Bone marrow (tissue), 2 donors: ENCODE data around the gene ANKRA2.
"Not testable (repeated sequence)": the region's sequence is repeated elsewhere in the genome, so short reads cannot be mapped to it uniquely, and the experiment has no call there.

Source experiments
- DNase-seq, 2 donors: peaks; one replicate each; lab custom pipeline; 2025; lab: John Stamatoyannopoulos, UW

The ANKRA2 gene

GRCh38 chr5:73550016-73550415, 15.4 kb downstream of the ANKRA2 start:
- no peak for DNase-seq

GRCh38 chr5:73545403-73545779, 20.0 kb downstream of the ANKRA2 start:
- DNase-seq: no peak

DNA sequence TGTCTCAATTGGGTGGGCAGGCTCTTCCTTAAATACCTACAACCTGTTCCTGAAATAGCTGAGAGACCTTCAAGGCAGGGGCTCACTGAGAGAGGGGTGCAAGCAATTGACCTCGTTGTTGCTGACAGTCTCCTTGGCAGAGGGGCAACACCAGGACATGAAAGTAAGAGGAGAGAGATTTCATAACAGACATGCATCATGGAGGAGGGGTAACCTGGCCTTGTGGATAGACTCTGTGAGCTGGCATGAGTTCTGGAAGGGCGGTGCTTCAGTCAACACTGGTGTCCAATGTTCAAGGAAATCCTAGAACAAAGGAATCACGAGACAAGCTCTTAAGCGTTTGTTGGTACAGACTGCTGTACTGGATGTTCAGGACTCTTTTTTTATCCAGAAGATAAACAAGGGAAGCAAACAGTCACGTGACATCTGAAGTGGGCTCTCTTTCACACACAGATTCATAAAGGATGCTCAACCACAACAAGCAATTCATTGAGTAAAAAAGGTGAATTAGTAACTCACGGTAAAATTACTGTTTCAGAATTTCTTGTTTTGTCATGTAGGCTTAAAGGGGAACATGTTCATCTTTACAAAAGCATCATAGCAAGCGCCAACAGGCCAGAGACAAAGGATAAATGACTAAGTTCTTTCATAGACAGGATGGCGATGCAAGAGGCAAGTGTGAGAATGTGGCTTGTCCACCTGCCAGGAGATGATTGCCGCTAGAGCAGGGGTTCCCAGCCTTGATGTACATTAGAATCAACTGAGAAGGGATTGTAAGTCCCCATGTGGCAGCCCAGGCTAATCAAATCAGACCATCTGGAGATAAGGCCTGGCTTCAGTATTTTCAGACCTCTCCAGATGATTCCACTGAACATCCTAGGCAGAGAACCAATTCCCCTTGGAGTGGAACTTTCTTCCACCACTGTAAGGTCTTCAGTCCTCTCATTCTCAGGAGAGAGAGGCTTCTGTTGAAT, 20.7 kb downstream of the ANKRA2 start:
- no peak for DNase-seq

GRCh38 chr5:73542020-73542419, 23.4 kb downstream of the ANKRA2 start:
- DNase-seq: no peak

GRCh38 chr5:73540192-73540591, 25.2 kb downstream of the ANKRA2 start:
- no peak for DNase-seq

DNA sequence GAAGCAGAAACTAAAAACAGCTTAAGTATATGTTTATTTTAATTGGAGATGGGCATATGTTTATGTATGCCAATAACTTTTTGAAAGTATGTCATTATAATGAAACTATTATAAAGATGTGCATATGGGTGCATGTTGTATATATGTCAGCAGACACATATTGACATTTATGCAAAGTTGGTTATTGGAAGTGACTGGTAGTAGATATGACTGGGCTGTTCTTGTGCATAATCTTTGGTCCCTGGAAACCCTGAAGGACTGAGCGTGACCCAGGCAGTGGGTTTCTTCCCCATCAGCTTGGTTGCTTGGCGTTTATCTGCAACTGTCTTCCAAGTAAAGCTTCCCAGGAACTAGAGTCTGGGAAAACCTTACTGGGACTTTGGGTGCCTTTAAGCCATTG, 25.7 kb downstream of the ANKRA2 start:
- no peak for DNase-seq

DNA sequence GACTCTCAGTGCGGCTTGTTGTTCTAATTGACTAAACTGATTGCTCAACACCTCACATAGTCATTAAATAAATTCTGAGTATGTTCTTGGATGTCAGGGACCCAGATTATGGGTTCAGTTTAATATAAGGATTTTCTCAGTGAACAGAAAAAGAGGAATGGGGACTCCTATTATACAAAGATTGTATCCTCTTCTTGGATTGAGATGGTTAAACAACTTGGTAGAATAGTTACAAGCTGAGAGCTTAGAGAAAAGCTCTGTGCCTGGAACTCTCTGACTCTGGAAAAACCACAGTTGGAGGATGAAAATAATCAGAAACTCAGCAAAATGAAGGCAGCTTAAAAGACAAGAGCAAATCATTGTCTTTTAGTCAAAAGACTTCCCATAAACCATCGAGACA, 30.5 kb downstream of the ANKRA2 start:
- DNase-seq: no peak

GRCh38 chr5:73534011-73534644, 31.3 kb downstream of the ANKRA2 start:
- no peak for DNase-seq

DNA sequence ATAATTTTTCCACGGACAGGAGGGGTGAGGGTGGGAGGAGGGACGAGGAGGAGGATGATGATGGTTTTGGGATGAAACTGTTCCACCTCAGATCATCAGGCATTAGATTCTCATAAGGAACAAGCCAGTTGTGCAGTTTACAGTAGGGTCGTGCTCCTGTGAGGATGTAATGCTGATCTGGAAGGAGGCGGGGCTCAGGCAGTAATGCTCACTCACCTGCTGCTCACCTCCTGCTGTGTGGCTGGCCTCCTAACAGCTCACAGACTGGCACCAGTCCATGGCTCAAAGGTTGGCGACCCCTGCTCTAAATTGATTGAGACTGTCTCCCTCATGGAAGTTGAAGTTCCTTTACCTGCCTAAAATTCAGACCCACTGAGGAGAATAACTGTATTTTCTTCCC, 33.2 kb downstream of the ANKRA2 start:
- no peak for DNase-seq

- no peak for DNase-seq
These were observed 34.1 kb downstream of the ANKRA2 start for GRCh38 chr5:73531356-73531755.

GRCh38 chr5:73529081-73529480, 36.4 kb downstream of the ANKRA2 start:
- no peak for DNase-seq

DNA sequence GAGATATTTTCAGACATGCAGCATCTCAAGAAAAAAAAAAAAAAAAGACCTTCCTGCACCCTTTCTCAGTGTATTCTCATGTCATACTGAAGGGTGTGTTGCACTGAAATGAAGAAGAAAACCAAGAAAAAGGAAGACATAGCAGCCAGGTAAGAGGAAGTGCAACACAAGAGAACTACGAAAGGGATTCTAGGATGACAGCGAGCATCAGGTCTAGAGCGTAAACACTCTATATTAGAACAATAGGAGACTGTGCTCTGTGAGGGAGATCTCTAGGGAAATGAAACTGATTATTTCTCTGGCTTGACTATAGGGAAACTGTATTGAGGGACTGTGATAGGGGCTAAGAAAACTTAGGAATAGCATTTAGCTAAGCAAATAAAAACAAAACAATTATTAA, 37.2 kb downstream of the ANKRA2 start:
- no peak for DNase-seq

GRCh38 chr5:73525606-73526203, 39.7 kb downstream of the ANKRA2 start:
- no peak for DNase-seq

- no peak for DNase-seq
These were observed 41.6 kb downstream of the ANKRA2 start for GRCh38 chr5:73523861-73524260.

DNA sequence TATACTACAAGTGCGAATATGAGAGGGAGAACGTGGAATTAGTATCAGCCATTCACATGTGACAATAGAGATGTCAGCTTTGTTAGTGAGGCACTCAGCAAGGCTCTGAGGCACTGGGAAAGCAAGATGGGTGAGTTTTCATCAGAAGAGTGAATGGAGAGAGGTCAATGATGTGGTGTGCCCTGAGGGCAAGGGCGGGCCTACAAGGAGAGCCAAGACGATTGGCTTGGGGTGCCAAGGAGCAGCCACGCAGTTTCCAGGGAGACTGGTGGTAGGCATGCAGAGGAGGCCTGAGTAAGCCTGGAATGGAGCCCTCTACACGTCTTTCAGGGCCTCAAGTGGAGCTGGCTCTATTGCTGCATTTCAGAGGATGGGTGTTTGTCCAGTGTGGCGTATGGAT, 42.5 kb downstream of the ANKRA2 start:
- no peak for DNase-seq

- peak; percentile 8 to 70 for DNase-seq
These were observed 45.7 kb downstream of the ANKRA2 start for GRCh38 chr5:73519531-73520283.

DNA sequence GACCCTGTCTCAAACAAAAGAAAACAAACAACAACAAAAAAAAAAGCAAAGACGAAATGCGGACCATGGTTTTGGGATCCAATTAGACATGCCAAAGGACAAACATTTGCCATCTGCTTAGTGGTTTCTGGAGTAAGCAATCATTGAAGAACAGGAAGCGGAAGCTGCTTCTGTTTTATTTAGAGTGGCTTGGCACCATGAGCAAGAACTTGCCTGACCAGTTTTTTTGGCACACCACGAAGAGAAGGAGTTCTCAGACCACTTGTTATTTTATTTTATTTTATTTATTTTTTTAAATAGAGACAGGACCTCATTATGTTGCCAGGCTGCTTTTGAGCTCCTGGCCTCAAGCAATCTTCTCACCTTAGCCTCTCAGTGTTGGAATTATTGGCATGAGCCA, 50.2 kb downstream of the ANKRA2 start:
- DNase-seq: no peak

DNA sequence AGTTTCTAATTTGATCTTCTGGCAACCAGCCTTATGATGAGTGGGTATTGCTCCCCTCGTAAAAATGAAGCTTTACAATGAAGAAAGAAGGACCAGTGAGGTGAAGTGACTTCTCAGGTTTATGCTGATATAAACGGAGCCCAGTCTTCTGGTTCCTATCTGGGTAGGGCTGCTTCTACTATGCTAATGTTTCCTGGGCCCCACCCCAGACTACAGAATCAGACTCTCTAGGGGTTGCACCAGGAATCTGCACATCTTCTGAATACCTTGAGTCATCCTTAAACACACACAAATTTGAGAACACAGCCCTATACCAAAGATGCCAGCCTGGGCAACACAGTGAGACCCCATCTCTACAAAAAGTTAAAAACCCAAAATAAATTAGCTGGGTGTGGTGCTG, 51.0 kb downstream of the ANKRA2 start:
- no peak for DNase-seq

- DNase-seq: no peak
These were observed 51.4 kb downstream of the ANKRA2 start for GRCh38 chr5:73513996-73514395.

GRCh38 chr5:73508521-73508920, 56.9 kb downstream of the ANKRA2 start:
- not testable (repeated sequence) for DNase-seq

DNA sequence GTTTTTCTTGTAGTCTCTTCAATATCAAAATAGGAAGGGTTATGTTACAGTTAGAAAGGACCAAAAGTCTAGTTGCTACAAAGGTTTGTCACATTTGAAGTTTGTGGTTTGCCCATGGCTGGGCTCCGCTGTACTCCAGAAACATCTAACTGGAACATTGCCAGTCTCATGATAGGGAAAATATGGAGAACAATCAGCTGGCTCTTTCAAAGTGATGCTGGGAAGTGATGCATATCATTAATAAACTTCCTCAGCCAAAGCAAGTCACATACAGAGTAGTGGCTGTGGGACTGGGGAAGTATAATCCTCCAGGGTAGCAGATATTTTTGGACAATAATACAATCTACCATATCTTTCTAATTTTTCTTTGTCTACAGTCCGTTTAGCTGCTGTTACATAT, 58.4 kb downstream of the ANKRA2 start:
- DNase-seq: no peak

DNA sequence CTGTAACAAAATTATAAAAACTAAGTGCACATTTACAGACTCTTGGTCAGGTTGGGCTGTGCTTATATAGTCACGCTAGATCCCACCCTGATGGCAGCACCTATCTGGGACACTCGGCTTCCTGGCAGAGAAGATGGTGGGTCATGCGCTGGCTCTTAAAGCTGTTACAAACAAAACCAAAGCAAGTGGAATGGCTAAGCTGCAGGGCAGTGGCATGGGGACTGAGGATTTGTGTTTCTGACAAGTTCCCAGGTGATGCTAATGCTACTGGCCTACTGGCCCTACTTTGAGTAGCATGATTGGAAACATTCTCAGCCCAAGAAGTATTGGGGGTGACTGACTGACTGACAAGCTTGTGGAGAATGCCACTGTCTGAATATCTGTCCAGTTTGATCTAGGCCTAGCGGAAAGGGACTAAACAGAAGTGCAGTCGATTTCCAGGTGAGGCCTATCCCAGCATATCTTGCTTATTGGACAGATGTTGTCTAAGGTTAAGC, 58.9 kb downstream of the ANKRA2 start:
- DNase-seq: no peak
